Activated T-cell treated with anti-CD3 and anti-CD28 coated beads, Interleukin-2, amount 50 U/mL, for 72 hours (primary cell): ENCODE measurements around the gene SFXN1. TPM values are rescaled to one million over a fixed set of nuclear protein-coding genes. Genes with fewer than 3 reads are reported as not detected.

Source experiments
- ATAC-seq, 2 donors: fragments of 150-1000 bp; cut with Tn5 transposase; replicated peaks in 1 of 2; 2 replicates each; pipeline ENCODE4 v1.10.0; 2021; ENCODE audit warnings: moderate library complexity in 2 of 2, mild to moderate bottlenecking in 1 of 2
- DNase-seq, 2 donors: peaks; one replicate each; pipeline ENCODE4 v3.0.0; 2021 to 2022; ENCODE audit warnings: mixed read lengths in 1 of 2
- H3K27ac Mint-ChIP-seq: one replicate; pipeline ENCODE4 v1.8.0; 2022; ENCODE audit warnings: mild to moderate bottlenecking, moderate library complexity, mixed read lengths
- H3K27me3 Mint-ChIP-seq: one replicate; pipeline ENCODE4 v1.8.0; 2022; ENCODE audit warnings: low read depth, mixed read lengths
- H3K36me3 Mint-ChIP-seq, 2 donors: one replicate each; pipeline ENCODE4 v1.8.0; 2022; ENCODE audit warnings: mixed read lengths in 2 of 2, mild to moderate bottlenecking in 1 of 2; ENCODE audit not compliant: insufficient read depth in 2 of 2
- H3K4me1 Mint-ChIP-seq: one replicate; pipeline ENCODE4 v1.8.0; 2022; ENCODE audit warnings: low read depth, mixed read lengths
- H3K4me3 Mint-ChIP-seq, 2 donors: one replicate each; pipeline ENCODE4 v1.8.0; 2022; ENCODE audit warnings: mild to moderate bottlenecking in 2 of 2, mixed read lengths in 2 of 2, moderate library complexity in 2 of 2
- H3K9me3 Mint-ChIP-seq, 2 donors: one replicate each; pipeline ENCODE4 v1.8.0; 2022; ENCODE audit warnings: mixed read lengths in 2 of 2
- total RNA-seq, 2 donors: library from RNA; stranded (reverse); gene quantifications; one replicate each; pipeline ENCODE4 v1.2.3, GENCODE V29; 2022

SFXN1 gene
- total RNA-seq, 2 donors from 2014 or later = 150 to 151 TPM

DNA sequence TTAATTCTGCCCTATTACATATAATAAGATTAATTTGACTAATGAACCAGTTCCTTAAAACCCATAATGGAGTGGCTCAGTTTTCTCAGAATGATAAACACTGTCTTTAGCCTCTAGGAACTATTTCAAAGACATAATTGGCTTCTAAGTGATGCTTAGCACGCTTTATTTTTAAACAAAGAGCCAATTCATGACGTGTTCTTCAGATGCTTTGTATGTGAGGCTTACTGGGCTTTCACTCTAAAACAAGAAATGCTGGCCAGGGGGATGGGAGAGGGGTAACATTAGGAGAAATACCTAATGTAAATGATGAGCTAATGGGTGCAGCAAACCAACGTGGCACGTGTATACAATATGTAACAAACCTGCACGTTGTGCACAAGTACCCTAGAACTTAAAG, 7.6 kb upstream of the SFXN1 start:
- ATAC-seq = no peak
- no peak for DNase-seq
- H3K27me3 Mint-ChIP-seq = peaks cover 26% of the 10 kb centered on the region
- no peak overlapping the region for H3K4me3 Mint-ChIP-seq
- H3K27ac Mint-ChIP-seq = no peak overlapping the region
- peaks cover 0 to 3% of the 10 kb centered on the region in 2 donors for H3K36me3 Mint-ChIP-seq
- peaks cover 0 to 3% of the 10 kb centered on the region in 2 donors for H3K9me3 Mint-ChIP-seq
- H3K4me1 Mint-ChIP-seq = peaks cover 22% of the 10 kb centered on the region

GRCh38 chr5:175471196-175471595, 7.2 kb upstream of the SFXN1 start:
- Mint-ChIP-seq H3K4me3 (no peak overlapping the region), H3K9me3 (peaks cover 0 to 3% of the 10 kb centered on the region in 2 donors), H3K27me3 (peaks cover 23% of the 10 kb centered on the region), H3K4me1 (peaks cover 22% of the 10 kb centered on the region), H3K27ac (no peak overlapping the region), H3K36me3 (peaks cover 0 to 3% of the 10 kb centered on the region in 2 donors)
- DNase-seq (no peak), ATAC-seq (peak in 1 of 2 donors; percentile 2)

- H3K9me3 Mint-ChIP-seq = peaks cover 0 to 3% of the 10 kb centered on the region in 2 donors
- H3K36me3 Mint-ChIP-seq = peaks cover 0 to 3% of the 10 kb centered on the region in 2 donors
- no peak overlapping the region for H3K27ac Mint-ChIP-seq
- H3K27me3 Mint-ChIP-seq = peaks cover 19% of the 10 kb centered on the region
- H3K4me3 Mint-ChIP-seq = peak overlapping the region; percentile 4 to 38
- peaks cover 23% of the 10 kb centered on the region for H3K4me1 Mint-ChIP-seq
- peak; percentile 92 to 93 for ATAC-seq
- peak; percentile 54 to 67 for DNase-seq
Observed at GRCh38 chr5:175471628-175472027, 6.7 kb upstream of the SFXN1 start.

DNA sequence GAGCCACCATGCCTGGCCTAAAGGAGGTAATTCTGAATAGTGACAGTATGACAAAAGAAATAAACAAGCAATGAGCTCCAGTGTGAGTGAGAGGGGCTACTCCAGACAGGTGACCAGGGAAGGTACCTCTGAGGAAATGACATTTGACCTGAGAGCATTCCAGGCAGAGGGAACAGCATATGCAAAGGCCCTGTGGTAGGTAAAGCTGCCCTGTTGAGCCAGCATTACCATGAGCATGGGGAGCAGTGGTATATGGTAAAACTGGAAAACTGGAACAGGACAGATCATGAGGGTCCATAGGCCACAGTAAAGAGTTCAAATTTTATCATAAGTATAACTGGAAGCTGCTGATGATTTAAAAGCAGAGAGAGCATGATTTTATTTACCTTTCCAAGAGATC, 6.0 kb upstream of the SFXN1 start:
- no peak overlapping the region for H3K27ac Mint-ChIP-seq
- DNase-seq (no peak), ATAC-seq (no peak)
- H3K4me3 Mint-ChIP-seq = no peak overlapping the region
- peaks cover 0 to 3% of the 10 kb centered on the region in 2 donors for H3K36me3 Mint-ChIP-seq
- peaks cover 27% of the 10 kb centered on the region for H3K4me1 Mint-ChIP-seq
- H3K27me3 Mint-ChIP-seq = peaks cover 12% of the 10 kb centered on the region
- peaks cover 0 to 3% of the 10 kb centered on the region in 2 donors for H3K9me3 Mint-ChIP-seq

GRCh38 chr5:175475248-175475647, 3.1 kb upstream of the SFXN1 start:
- Mint-ChIP-seq H3K27me3 (peaks cover 12% of the 10 kb centered on the region), H3K4me3 (no peak overlapping the region), H3K4me1 (peaks cover 45% of the 10 kb centered on the region), H3K27ac (no peak overlapping the region), H3K9me3 (no peaks in the 10 kb centered on the region), H3K36me3 (peaks cover 5 to 11% of the 10 kb centered on the region in 2 donors)
- DNase-seq = no peak
- ATAC-seq = no peak

DNA sequence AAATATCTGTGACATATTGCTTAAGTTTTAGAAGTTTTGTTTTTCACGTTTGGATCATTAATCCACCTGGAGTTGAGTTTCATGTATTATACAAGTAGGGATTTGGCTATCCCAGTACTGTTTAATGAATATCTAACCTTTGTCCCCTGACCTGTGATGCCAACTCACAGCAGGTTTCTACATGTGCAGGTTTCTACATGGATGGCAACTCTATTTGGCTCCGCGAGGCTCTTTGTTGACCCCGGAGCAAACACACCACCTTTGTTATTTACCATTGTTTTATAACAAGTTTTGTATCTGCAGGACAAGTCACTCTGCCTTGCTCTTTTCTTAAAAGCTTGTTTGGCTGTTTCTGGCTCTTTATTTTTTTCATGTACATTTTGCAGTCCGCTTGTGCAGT, 920 bp upstream of the SFXN1 start:
- H3K36me3 Mint-ChIP-seq = peaks cover 7 to 24% of the 10 kb centered on the region in 2 donors
- H3K9me3 Mint-ChIP-seq = no peaks in the 10 kb centered on the region
- H3K27ac Mint-ChIP-seq = no peak overlapping the region
- H3K4me3 Mint-ChIP-seq = peak overlapping the region; percentile 91 to 92
- H3K4me1 Mint-ChIP-seq = peaks cover 55% of the 10 kb centered on the region
- H3K27me3 Mint-ChIP-seq = peaks cover 12% of the 10 kb centered on the region
- DNase-seq = no peak
- ATAC-seq = no peak

DNA sequence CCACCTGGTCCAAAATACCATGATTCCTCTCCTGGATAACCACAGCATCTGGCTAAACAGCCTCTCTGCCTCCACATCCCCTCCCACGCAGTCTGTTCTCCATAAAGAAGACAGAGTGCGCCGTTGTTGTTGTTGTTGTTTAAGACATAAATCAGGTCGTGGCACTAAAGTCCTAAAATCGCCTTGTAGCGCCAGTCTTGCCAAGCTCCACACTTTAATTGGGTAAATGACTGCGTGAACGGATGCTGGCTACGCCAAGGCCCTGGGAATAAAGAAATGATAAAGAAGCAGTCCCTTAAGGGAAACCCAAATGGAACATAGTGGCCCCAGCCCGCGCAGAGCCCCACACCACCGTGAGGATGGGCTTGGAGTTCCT, 364 bp upstream of the SFXN1 start:
- Mint-ChIP-seq H3K27ac (peak overlapping the region; percentile 87), H3K4me3 (peak overlapping the region; percentile 91 to 92), H3K36me3 (peaks cover 10 to 28% of the 10 kb centered on the region in 2 donors), H3K4me1 (peaks cover 60% of the 10 kb centered on the region), H3K27me3 (peaks cover 12% of the 10 kb centered on the region), H3K9me3 (no peaks in the 10 kb centered on the region)
- ATAC-seq = no peak
- no peak for DNase-seq

GRCh38 chr5:175479125-175479881, 943 bp downstream of the SFXN1 start:
- Mint-ChIP-seq H3K36me3 (peaks cover 10 to 37% of the 10 kb centered on the region in 2 donors), H3K27me3 (peaks cover 5% of the 10 kb centered on the region), H3K4me1 (peaks cover 73% of the 10 kb centered on the region), H3K9me3 (no peaks in the 10 kb centered on the region), H3K4me3 (peak overlapping the region; percentile 97), H3K27ac (peak overlapping the region; percentile 91)
- DNase-seq = no peak
- ATAC-seq = no peak

GRCh38 chr5:175483337-175483736, 5.0 kb downstream of the SFXN1 start:
- no peaks in the 10 kb centered on the region for H3K27me3 Mint-ChIP-seq
- H3K36me3 Mint-ChIP-seq = peaks cover 20 to 52% of the 10 kb centered on the region in 2 donors
- no peaks in the 10 kb centered on the region for H3K9me3 Mint-ChIP-seq
- H3K4me3 Mint-ChIP-seq = peak overlapping the region; percentile 7 to 42
- no peak for ATAC-seq
- peaks cover 89% of the 10 kb centered on the region for H3K4me1 Mint-ChIP-seq
- peak overlapping the region; percentile 78 for H3K27ac Mint-ChIP-seq
- no peak for DNase-seq

DNA sequence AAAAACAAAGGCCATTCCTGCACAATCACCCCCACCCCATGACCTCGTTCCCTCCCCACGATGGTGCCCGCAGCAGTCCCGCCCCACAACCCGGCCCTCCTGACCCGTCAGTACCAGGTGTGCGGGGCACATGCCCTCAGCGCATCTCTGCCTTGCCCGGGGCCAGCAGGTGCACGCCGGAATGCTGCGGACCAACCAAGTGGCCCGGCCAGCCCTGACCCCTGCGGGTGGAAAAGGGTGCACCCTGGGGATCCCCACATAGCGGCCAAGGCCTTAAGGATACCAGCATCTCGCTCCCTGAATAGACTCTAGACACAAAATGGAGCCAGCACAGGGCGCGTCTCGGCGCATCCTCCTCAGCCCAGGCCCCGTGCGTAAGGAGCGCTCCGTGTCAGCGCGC, 6.0 kb downstream of the SFXN1 start:
- Mint-ChIP-seq H3K36me3 (peaks cover 22 to 59% of the 10 kb centered on the region in 2 donors), H3K9me3 (no peaks in the 10 kb centered on the region), H3K27me3 (no peaks in the 10 kb centered on the region), H3K4me3 (no peak overlapping the region), H3K27ac (no peak overlapping the region), H3K4me1 (peaks cover 99% of the 10 kb centered on the region)
- ATAC-seq (no peak), DNase-seq (no peak)

GRCh38 chr5:175484829-175485228, 6.5 kb downstream of the SFXN1 start:
- H3K36me3 Mint-ChIP-seq = peaks cover 20 to 58% of the 10 kb centered on the region in 2 donors
- peaks cover 99% of the 10 kb centered on the region for H3K4me1 Mint-ChIP-seq
- no peak for ATAC-seq
- H3K4me3 Mint-ChIP-seq = peak overlapping the region in 1 of 2 donors; percentile 32
- H3K9me3 Mint-ChIP-seq = no peaks in the 10 kb centered on the region
- peak overlapping the region; percentile 39 for H3K27ac Mint-ChIP-seq
- H3K27me3 Mint-ChIP-seq = no peaks in the 10 kb centered on the region
- no peak for DNase-seq

DNA sequence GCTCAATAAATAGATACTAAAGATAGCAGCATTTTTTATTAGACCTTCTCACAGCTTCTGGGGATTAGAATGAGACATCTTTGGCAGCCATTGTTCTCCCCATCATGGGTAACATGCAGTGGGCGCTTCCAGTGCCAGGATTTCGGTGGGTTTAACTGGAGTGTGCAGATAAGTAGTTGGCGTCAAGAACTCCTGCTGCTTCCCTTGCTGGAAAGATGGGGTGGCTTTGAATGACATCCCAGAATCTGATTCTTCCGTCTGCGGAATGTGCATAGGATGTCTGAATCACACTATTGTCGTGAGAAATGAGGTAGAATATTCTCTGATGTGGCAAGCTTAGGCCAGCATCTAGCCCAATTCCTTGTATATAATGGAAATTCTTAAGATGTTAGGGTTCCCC, 7.3 kb downstream of the SFXN1 start:
- H3K9me3 Mint-ChIP-seq = no peaks in the 10 kb centered on the region
- H3K36me3 Mint-ChIP-seq = peaks cover 19 to 55% of the 10 kb centered on the region in 2 donors
- H3K4me1 Mint-ChIP-seq = peaks cover 99% of the 10 kb centered on the region
- peak overlapping the region in 1 of 2 donors; percentile 30 for H3K4me3 Mint-ChIP-seq
- no peak for DNase-seq
- no peak for ATAC-seq
- H3K27me3 Mint-ChIP-seq = no peaks in the 10 kb centered on the region
- H3K27ac Mint-ChIP-seq = peak overlapping the region; percentile 65

- peak overlapping the region; percentile 32 for H3K27ac Mint-ChIP-seq
- H3K4me3 Mint-ChIP-seq = peak overlapping the region; percentile 3 to 15
- ATAC-seq (no peak), DNase-seq (no peak)
- peaks cover 92% of the 10 kb centered on the region for H3K4me1 Mint-ChIP-seq
- H3K9me3 Mint-ChIP-seq = no peaks in the 10 kb centered on the region
- H3K36me3 Mint-ChIP-seq = peaks cover 19 to 51% of the 10 kb centered on the region in 2 donors
- H3K27me3 Mint-ChIP-seq = no peaks in the 10 kb centered on the region
Observed at GRCh38 chr5:175487514-175488222, 9.3 kb downstream of the SFXN1 start.
